ENCODE data around the gene AKT1S1.

- no peak for TF ChIP-seq CTCF (IDR thresholded peaks at IDR 0.05)
- no peak for TF ChIP-seq POLR2A (IDR thresholded peaks at IDR 0.05; ENCODE audit: low read depth)
- no peak for TF ChIP-seq EP300 (IDR thresholded peaks at IDR 0.05)
Observed at GRCh38 chr19:49863254-49863934, 13.8 kb downstream of the AKT1S1 start.

Measured in esophagus muscularis mucosa (tissue), 4 donors.